Measurements from ENCODE around the gene DCHS1. TPM values are rescaled to one million over a fixed set of nuclear protein-coding genes. Genes with fewer than 3 reads are reported as not detected.

Gene DCHS1
- total RNA-seq, 1 experiment from 2014 or later: 14.2 TPM

- Mint-ChIP-seq H3K36me3 (no peaks in the 10 kb centered on the region), H3K9me3 (no peaks in the 10 kb centered on the region), H3K27ac (no peak overlapping the region), H3K27me3 (ENCODE audit: low read depth) (peaks cover 40% of the 10 kb centered on the region), H3K4me3 (no peak overlapping the region), H3K4me1 (peaks cover 8% of the 10 kb centered on the region; the same call in 1 of the 2 replicates)
- ChIA-PET POLR2A (no interaction called here), CTCF (interaction anchor here (0.8 to 1.0 kb wide), 2 partner anchors 53 to 184 kb away, joined by 3 read pairs; no protein-coding TSS in a partner anchor)
- TF ChIP-seq ZBTB43 (CRISPR knock-in tag; IDR thresholded peaks at IDR 0.05): no peak
- TF ChIP-seq TEAD4 (CRISPR knock-in tag; IDR thresholded peaks at IDR 0.05): no peak
- TF ChIP-seq E2F1 (CRISPR knock-in tag; IDR thresholded peaks at IDR 0.05): no peak
- no peak for TF ChIP-seq GABPB1 (CRISPR knock-in tag; IDR thresholded peaks at IDR 0.05)
- TF ChIP-seq OVOL2 (CRISPR knock-in tag; IDR thresholded peaks at IDR 0.05; ENCODE audit: borderline replicate concordance): no peak
- TF ChIP-seq, protein P1, sequence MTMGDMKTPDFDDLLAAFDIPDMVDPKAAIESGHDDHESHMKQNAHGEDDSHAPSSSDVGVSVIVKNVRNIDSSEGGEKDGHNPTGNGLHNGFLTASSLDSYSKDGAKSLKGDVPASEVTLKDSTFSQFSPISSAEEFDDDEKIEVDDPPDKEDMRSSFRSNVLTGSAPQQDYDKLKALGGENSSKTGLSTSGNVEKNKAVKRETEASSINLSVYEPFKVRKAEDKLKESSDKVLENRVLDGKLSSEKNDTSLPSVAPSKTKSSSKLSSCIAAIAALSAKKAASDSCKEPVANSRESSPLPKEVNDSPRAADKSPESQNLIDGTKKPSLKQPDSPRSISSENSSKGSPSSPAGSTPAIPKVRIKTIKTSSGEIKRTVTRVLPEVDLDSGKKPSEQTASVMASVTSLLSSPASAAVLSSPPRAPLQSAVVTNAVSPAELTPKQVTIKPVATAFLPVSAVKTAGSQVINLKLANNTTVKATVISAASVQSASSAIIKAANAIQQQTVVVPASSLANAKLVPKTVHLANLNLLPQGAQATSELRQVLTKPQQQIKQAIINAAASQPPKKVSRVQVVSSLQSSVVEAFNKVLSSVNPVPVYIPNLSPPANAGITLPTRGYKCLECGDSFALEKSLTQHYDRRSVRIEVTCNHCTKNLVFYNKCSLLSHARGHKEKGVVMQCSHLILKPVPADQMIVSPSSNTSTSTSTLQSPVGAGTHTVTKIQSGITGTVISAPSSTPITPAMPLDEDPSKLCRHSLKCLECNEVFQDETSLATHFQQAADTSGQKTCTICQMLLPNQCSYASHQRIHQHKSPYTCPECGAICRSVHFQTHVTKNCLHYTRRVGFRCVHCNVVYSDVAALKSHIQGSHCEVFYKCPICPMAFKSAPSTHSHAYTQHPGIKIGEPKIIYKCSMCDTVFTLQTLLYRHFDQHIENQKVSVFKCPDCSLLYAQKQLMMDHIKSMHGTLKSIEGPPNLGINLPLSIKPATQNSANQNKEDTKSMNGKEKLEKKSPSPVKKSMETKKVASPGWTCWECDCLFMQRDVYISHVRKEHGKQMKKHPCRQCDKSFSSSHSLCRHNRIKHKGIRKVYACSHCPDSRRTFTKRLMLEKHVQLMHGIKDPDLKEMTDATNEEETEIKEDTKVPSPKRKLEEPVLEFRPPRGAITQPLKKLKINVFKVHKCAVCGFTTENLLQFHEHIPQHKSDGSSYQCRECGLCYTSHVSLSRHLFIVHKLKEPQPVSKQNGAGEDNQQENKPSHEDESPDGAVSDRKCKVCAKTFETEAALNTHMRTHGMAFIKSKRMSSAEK (CRISPR knock-in tag; IDR thresholded peaks at IDR 0.05; ENCODE audit: borderline replicate concordance): no peak
- TF ChIP-seq ZNF219 (CRISPR knock-in tag; IDR thresholded peaks at IDR 0.05; ENCODE audit: borderline replicate concordance): no peak
- no peak for TF ChIP-seq GTF2I (CRISPR knock-in tag; conservative IDR thresholded peaks at IDR 0.05)
- TF ChIP-seq, protein P2, sequence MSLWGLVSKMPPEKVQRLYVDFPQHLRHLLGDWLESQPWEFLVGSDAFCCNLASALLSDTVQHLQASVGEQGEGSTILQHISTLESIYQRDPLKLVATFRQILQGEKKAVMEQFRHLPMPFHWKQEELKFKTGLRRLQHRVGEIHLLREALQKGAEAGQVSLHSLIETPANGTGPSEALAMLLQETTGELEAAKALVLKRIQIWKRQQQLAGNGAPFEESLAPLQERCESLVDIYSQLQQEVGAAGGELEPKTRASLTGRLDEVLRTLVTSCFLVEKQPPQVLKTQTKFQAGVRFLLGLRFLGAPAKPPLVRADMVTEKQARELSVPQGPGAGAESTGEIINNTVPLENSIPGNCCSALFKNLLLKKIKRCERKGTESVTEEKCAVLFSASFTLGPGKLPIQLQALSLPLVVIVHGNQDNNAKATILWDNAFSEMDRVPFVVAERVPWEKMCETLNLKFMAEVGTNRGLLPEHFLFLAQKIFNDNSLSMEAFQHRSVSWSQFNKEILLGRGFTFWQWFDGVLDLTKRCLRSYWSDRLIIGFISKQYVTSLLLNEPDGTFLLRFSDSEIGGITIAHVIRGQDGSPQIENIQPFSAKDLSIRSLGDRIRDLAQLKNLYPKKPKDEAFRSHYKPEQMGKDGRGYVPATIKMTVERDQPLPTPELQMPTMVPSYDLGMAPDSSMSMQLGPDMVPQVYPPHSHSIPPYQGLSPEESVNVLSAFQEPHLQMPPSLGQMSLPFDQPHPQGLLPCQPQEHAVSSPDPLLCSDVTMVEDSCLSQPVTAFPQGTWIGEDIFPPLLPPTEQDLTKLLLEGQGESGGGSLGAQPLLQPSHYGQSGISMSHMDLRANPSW (CRISPR knock-in tag; conservative IDR thresholded peaks at IDR 0.05; ENCODE audit: low read depth): no peak
- no peak for TF ChIP-seq PRDM15 (CRISPR knock-in tag; IDR thresholded peaks at IDR 0.05)
- no peak for TF ChIP-seq USF1 (CRISPR knock-in tag; IDR thresholded peaks at IDR 0.05)
- TF ChIP-seq ATF1 (CRISPR knock-in tag; IDR thresholded peaks at IDR 0.05): no peak
- no peak for TF ChIP-seq TEAD1 (CRISPR knock-in tag; IDR thresholded peaks at IDR 0.05)
- TF ChIP-seq MXD4 (CRISPR knock-in tag; IDR thresholded peaks at IDR 0.05; ENCODE audit: borderline replicate concordance): no peak
- no peak for TF ChIP-seq ELF4 (CRISPR knock-in tag; IDR thresholded peaks at IDR 0.05; ENCODE audit: low read depth)
- ATAC-seq (no peak), DNase-seq (ENCODE audit: low spot score) (no peak)
Measured at GRCh38 chr11:6627762-6628241, 27.8 kb downstream of the DCHS1 start.
